Heart left ventricle (tissue), 13 donors: ENCODE data around the gene LRP1B.

ENCODE experiments used
- POLR2A ChIP-seq, 2 donors: fragments of 450-650 bp; IDR thresholded peaks; one replicate each; pipeline ENCODE4 v1.6.1; 2017; ENCODE audit warnings: antibody characterized with exemption in 2 of 2, mild to moderate bottlenecking in 2 of 2, moderate library complexity in 2 of 2
- TF ChIP-seq, protein P1 (sequence below), 12 donors: fragments of 200-600 bp; sonication (generic) in 4 of 12; IDR thresholded peaks; one replicate each; pipeline versions ENCODE4 v1.5.0 to v1.8.0; 2018 to 2022; ENCODE audit warnings: antibody characterized with exemption in 12 of 12, mild to moderate bottlenecking in 5 of 12
- donor health status: ischemic (EF 13 %, LVEDD 7.1; RV severe dilation, severe dysfunction).
- donor health status: DM: no; HTN: yes; CAD: no.
- donor health status: DM: no; HTN: no; CAD: no.
- donor health status: ischemic (EF 25% LVEDD 6.9; RV normal size, moderate dysfunction).
- donor health status: ischemic (EF 25% LVEDD 5.7; RV mildly dilated, moderate dysfunction).
- donor health status: ischemic (EF 35%, LVEDD 5.7; RV mildly dilated, moderate dysfunction).
- donor health status: nonischemic (EF 11% LVEDD 7.7; RV severe dilation, severe dysfunction).
- donor health status: DM: yes; HTN: yes; CAD: no.
- donor health status: PGD.
- donor health status: ischemic (EF 29% LVEDD 5.4; RV normal size, mild dysfunction).
- donor health status: nonischemic (EF 23%, LVEDD 6.1; RV moderate dilation, normal function).

- TF ChIP-seq, protein P1, sequence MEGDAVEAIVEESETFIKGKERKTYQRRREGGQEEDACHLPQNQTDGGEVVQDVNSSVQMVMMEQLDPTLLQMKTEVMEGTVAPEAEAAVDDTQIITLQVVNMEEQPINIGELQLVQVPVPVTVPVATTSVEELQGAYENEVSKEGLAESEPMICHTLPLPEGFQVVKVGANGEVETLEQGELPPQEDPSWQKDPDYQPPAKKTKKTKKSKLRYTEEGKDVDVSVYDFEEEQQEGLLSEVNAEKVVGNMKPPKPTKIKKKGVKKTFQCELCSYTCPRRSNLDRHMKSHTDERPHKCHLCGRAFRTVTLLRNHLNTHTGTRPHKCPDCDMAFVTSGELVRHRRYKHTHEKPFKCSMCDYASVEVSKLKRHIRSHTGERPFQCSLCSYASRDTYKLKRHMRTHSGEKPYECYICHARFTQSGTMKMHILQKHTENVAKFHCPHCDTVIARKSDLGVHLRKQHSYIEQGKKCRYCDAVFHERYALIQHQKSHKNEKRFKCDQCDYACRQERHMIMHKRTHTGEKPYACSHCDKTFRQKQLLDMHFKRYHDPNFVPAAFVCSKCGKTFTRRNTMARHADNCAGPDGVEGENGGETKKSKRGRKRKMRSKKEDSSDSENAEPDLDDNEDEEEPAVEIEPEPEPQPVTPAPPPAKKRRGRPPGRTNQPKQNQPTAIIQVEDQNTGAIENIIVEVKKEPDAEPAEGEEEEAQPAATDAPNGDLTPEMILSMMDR (IDR thresholded peaks at IDR 0.05) = no peak
- TF ChIP-seq POLR2A (IDR thresholded peaks at IDR 0.05) = no peak
Measured at GRCh38 chr2:141386168-141386567, 744.6 kb downstream of the LRP1B start.
